ENCODE results near the gene GNAI2.
"Not testable (repeated sequence)": the region's sequence is repeated elsewhere in the genome, so short reads cannot be mapped to it uniquely, and the experiment has no call there.

Gene GNAI2

DNA sequence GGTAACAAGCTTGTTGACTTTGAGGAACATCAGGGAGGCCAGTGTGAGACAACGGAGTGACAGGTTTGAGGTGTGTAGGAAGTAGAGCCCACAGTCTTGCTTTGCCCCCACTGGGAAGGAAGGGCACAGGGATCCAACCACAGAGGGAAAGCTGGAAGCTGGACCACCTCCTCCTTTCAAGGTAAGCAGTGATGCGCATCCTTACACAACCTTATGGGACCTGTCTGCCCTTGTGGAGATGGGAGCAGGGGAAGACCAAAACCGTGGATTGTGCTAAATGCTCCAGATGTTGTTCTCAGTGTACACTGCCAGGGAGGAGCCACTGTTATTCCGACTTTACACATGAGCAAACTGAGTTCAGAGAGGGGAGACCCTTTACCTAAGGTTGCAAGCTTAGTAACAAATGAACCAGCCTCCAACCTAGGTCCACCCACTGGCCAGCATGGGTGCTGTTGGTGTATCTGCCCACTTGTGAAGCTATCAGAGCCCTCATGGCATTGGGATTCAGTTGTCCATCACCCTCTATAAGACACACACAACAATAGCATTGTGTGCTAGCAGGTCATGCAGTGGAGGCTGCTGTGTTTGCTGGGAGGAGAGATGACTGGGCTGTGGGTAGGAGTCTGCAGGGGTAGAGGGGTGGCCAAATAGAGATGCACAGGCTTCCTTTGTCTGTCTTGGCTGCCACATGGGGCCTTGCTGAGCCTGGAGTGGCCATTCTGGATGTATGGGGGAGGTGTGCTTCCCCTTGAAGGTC is 42.3 kb downstream of the GNAI2 start:
- no peak for DNase-seq (ENCODE audit: low read depth, low spot score)

DNA sequence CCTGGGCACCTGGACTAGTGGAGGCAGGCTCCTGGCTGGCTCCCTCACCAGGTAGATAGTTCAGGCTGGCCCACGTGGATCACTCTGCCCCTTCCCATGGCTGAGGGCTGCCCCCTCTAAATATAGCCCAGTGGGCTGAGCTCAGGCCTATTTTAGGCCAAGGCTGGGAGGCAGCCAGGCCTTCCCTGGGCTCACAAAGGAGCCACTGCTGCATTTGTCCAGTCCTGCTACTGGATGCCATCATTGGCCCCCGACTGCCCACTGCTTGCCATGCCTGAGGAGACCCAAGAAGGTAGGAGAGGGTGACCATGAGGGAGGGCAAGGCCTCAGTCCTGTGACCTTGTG is 42.8 kb downstream of the GNAI2 start, which contains the start of gene LSMEM2:
TSS of gene LSMEM2 (plus strand) at position 208 of the 345 bp plus-strand sequence. CDS start at position 235, 27 bp downstream.
- DNase-seq (ENCODE audit: low read depth, low spot score) = no peak

DNA sequence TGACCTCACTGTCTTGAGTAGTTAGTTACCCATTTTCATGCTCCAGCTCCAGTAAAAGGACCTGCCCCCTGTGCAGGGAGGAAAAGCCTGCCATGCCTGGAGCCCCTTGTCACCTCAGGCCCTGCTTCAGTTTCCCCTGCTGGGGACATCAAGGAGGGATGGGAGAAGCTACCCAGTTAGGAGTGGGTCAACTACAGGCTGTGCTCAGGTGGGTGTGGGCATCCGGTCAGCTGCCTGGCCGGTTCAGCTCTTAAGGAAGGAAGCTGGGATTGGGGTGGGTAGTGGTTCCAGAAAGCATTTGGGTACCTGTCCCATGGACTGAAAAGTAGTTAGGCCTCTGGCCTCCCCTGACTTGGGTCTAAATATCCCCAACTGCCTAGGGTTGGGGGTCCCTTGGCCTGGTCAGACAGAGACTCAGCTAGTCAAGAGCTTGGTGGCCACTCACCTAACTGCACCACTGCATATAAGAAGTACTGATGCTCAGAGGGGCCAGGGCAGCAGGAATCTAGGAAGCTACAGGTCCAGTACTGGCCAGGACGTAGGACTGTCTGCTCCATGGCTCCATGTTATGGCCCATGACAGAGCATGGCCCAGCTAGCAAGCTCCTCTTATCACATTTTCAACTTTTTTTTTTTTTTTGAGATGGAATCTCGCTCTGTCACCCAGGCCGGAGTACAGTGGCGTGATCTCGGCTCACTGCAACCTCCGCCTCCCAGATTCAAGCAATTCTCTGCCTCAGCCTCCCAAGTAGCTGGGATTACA is 43.4 kb downstream of the GNAI2 start:
- DNase-seq (ENCODE audit: low read depth, low spot score) = no peak

DNA sequence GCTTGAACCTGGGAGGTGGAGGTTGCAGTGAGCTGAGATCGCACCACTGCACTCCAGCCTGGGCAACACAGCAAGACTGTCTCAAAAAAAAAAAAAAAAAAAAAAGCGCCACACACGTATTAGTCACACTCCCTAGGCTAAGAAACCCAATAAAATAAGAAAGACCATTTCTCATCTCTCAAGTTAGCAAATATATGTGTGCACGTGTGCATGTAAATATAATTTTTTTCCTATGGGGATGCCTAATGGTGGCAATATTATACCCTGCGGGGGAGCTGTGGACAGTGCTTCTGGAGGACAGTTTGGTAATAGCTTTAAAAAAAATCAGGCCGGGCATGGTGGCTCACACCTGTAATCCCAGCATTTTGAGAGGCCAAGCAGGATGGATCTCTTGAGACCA is 48.1 kb downstream of the GNAI2 start:
- not testable (repeated sequence) for DNase-seq (ENCODE audit: low read depth, low spot score)

DNA sequence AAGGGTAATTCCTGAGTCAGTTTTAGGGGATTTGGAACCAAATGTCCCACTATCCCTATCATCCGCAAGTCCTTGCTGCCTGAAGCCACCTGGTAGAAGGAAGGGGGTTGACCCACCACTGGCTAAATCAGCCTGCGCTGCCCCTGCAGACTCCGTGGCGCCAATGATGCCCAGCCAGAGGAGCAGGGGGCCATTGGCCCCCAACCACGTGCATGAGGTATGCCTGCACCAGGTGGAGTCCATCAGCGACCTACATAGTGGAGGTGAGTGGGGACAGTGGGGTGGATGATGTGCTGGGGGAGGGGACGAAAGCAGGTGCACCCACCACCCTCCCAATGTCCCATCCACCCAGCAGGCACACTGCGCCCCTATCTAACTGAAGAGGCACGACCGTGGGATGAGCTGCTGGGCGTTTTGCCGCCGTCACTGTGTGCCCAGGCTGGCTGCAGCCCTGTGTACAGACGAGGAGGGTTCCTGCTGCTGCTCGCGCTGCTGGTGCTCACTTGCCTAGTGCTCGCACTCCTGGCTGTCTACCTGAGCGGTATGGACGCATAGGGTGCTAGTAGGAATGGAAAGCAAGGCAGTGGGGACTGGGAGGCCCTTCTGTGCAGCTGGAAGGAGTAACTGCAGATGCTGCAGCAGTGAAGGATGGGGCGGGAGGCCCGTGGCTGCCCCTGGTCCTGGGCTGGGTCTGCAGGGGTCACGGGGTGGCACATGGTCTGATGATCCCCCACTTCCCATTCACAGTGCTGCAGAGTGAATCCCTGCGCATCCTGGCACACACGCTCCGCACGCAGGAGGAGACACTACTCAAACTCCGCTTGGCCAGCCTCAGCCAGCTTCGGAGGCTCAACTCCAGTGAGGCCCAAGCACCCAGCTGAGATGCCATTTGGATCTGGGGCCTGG is 50.6 kb downstream of the GNAI2 start:
- no peak for DNase-seq (ENCODE audit: low read depth, low spot score)

DNA sequence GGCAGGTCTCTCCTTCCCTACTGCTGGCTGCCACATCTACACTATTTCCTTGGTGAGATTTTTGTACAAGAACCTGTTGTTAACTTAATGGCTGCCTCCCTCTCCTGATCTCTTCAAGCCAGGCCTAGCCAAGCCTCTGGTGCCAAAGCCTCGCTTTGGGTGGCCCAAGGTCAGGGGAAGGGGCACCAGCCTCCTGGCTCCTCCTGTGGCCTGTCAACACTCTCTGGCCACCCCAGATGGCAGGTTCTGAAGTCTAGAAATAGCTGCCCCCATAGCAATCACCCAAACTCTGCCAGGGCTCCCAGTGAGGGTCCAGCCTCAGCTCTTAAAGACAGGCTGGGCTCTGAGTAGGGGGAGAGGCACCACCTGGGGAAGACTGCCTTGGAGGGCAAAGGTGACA is 51.3 kb downstream of the GNAI2 start:
- DNase-seq (ENCODE audit: low read depth, low spot score) = no peak

DNA sequence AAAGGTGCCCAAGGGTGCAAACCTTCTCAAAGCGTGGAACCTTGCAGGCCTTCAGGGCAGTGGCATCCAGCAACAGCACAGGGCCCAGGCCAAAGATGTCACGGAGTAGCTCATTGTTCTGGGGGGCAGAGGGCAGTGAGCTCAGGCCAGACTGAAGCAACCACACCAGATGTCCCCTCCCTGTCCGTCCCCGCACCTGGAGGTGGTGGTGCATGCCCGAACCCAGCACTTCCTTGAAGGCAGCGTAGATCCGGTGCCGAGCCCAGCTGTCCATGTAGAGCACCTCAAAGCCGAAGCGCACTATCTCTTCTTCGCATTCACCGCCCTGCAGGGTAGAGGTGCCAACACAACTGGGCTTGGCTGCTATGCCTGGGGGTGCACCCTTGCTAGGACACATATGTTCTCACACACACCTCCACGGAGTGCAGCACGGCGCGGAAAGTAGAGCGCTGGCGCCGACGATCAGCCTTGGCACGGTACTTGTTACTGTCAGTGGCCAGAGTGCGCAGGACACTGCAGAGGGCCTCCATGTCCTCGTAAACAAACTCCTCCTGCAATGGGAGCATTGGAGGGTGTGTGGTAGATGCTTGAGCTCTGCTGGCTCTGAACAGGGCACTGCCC is 52.5 kb downstream of the GNAI2 start:
- DNase-seq (ENCODE audit: low read depth, low spot score) = no peak

DNA sequence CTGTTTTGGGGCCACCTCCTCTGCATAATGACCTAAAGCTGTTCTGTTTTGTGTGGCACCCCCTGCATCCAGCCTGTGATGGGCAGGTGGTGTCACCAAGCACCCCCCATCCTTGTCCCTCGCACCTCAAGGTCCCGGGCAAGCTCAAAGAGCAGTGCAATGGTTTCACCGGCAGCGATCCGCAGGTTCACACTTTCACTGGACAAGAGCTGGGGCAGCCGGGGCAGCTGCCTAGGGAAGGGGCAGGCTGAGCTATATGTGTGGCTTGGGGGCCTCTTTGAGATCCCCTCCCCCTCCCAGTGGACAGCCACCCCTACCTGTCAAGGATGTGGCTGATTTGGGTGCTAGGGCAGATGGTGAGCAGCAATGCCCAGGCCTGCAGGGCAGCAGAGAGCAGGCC is 53.1 kb downstream of the GNAI2 start:
- no peak for DNase-seq (ENCODE audit: low read depth, low spot score)

DNA sequence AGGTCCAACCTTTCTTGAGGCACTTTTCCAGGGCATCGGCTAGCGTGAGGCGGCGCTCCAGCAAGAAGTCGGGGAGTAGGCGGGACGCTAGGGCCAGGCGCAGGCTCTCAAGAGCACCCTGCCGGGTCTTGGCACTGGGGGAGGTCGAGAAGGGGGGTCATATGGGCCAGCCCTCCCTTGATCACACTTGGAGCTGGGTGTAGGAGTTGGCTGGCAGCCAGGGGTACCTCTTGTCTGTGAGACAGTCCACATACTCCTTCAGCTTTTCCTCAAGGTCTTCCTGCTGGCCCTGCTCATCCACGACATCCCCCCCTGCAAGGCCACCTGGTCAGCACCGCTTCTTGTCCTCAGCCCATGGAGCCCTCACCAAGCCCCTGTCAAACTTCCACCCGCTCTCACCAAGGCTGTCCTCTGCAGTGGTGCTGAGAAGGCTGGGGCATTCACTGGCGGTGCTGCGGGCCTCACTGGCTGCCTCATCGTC is 54.2 kb downstream of the GNAI2 start:
- DNase-seq (ENCODE audit: low read depth, low spot score) = no peak

DNA sequence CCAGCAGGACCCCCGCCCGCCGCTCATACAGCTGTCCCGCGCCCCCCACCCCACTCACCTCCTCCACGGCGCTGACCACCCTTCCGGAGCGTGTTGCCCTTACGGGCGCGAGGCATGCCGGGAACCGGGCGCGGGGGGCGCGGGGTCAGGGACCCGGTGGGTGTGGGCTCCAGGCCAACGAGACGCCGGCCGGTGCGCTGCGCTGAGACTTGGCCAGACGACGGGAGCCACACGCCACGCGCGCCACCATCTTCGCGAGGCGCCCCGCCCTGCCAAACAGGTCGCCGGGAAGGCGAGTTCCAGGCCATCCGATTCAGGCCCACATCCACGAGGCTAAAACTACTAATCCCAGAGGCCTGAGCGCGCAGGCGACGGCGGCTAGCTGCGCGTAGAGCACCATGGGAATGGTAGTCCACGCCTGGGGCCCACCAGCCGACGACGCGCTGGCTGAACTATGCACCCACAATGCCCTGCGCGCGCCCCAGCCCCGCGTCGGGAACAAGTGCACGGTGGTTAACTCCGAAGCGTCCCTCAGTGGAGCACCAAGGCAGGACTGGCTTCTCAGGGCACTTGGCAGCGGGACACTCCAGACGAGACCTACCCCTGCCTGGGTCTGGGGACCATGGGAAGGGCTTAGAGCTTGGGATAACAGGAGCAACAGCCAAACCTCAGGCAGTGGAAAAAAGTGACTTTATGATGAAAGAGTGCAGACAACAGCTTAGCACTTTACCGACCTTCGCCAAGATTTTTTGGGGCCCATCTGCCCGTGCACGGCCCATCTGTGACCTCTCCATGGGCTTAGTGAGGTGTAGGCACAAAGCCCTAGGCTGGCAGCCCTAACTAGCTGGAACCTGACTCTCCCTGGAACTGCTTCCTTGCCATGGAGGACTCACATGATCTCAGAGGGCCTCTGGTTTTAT is 56.4 kb downstream of the GNAI2 start, which contains the start of gene IFRD2:
TSS of gene IFRD2 (minus strand) at position 271 of the 920 bp plus-strand sequence. CDS start at position 116, 155 bp downstream.
- DNase-seq (ENCODE audit: low read depth, low spot score) = peak; percentile 94

DNA sequence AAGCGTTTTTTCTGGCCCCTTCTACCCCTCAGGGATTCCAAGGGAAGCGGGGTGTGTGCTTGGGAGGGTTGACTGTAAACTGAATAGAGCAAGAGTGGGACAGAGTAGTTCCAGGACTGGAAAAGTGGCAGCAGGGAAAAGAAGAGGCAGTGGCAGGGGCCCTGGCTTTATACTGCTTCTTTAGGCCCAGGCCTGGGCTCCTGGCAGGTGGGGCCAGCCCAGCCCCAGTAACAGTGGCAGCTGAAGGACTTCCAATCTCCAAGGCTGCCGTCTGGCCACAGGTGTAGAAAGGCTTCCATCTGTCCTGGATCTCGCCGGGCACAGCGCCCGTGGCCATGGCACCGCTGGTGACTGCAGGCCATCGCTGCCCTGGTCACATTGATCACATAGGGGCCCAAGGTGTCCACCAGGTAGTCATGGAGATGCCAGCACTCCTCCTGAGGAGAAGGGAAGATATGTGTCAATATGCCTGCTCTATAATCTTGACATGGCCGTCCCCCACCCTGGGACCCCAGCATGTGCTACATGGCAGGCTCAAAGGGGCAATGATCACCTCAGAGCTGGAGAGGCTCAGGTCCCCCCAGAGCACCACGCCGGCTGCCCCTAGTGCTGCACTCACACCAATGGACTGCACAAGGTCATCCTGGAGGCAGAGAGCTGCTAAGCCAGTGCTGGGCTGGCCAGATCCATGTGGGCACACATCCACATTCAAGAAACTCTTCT is 57.2 kb downstream of the GNAI2 start:
- DNase-seq (ENCODE audit: low read depth, low spot score) = no peak

DNA sequence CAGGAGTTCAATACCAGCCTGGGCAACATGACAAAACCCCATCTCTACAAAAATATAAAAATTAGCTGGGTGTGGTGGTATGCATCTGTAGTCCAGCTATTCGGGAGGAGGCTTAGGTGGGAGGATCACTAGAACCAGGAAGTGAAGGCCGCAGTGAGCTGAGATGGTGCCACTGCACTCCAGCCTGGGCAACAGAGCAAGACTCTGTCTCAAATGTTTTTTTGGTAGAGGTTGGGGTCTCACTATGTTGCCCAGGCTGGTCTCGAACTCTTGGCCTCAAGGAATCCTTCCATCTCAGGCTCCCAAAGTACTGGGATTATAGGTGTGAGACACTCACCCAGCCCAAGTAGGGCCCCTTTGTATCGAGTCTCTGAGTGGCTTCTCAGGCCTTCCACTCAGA is 58.1 kb downstream of the GNAI2 start:
- DNase-seq (ENCODE audit: low read depth, low spot score) = no peak

DNA sequence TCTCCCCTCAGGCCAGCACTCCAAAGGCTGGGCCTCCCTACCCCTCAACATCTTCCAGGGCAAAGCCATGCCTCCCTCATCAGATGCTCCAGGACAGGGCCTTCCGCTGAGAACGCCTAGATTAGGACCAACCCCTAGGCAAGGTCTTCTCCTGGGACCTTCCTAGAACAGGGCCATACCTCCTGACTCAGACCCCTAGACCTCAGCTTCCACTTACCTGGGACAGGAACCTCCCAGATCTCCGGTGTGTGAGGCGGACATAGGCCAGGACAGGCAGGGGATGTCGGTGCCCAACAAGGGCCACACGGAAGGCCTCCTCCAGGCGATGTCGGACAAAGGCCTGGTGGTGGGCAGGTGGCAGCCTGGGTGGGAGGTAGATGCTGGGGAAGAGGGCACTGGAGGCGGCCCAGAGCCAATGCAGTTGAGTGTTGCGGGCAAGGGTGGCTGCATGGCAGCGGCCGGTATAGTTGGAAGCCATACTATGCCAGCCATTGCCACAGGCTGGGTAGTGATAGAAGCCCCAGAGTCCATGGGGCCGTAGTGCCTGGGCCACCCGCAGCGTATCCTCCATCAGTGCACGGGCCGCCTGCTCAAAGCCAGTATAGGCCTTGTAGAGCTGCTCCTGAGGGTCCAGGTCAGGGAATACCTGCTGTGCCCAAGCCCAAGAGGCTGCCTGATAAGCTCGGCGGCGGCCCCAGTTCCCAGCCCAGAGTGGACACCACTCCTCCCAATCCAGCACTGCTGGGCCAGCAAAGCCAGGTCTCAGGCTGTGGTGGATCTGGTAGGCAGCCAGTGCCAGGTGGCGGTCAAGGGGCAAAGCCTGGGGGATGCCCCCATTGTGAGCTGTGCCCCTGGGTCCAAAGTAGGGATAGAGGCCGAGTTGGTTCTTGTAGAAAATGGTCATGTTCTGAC is 58.7 kb downstream of the GNAI2 start:
- no peak for DNase-seq (ENCODE audit: low read depth, low spot score)

DNA sequence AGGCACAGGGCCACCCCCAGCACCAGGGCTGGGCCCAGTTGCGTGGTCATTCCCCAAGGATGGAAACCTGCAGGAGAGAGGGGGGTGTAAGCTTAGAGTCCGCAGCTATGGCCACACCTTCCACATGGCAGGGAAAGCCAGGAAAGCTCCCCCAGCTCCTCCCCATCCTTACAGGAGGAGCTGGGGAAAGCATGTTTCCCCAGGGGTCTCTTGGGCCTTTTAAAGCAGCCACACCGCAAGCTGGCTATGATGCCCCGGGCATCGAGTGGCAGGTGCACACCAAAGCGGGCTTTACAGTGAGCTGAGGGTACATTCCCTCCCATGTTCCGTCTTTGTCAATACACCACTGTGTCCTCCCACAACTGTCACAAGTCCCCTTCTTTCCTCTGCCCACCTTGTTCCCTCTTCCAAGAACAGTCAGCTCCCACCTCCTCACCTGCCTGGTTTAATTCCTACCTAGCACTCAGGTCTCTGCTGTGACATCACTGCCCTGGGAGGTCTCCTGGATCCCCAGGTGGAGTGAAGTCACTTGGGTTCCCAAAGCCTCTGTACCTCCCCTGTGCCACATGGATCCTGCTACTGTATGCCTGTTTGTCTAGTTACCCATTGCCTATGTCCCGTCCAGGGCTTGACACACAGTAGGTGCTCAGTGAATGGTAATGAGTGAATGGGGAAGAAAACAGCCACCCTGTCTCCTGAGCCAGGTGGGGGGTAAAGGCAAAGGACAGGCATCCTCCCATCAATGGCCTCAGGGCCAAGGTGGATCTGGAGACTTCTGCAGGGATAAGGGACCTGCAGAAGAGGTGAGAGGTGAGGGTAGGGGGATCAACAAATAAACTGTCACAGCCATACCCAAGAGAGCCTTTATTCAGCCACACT is 59.8 kb downstream of the GNAI2 start:
- DNase-seq (ENCODE audit: low read depth, low spot score) = no peak

DNA sequence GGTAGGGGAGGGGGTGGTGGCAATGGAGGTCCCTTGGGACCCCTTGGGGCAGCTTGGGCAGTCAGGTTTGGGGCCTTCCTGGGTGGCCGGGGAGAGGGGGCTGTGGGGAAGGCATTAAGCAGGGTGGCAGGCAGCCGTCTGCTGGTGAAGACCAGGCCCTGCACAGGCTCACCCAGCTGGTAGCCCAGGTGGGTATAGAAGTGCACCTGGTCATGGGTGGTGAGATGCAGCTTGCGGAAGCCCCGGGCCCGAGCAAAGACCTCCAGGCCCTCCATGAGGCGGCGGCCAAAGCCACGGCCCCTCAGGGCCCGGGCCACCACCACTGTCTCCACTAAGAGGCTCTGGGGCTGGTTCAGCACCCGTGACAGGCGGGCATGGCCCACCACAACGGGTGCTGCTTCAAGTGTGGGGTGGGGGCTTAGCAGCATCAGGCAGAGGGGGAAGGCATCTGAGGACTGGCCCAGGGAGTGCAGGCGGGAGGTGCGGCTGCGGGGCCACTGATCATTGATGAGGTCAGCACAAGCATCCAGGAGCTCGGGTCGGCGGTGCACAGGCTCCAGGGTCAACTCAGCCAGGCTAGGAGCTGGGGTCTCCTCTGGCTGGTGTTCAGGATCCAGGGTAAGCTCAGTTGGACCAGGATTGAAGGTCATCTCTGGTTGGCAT is 60.8 kb downstream of the GNAI2 start:
- DNase-seq (ENCODE audit: low read depth, low spot score) = no peak

DNA sequence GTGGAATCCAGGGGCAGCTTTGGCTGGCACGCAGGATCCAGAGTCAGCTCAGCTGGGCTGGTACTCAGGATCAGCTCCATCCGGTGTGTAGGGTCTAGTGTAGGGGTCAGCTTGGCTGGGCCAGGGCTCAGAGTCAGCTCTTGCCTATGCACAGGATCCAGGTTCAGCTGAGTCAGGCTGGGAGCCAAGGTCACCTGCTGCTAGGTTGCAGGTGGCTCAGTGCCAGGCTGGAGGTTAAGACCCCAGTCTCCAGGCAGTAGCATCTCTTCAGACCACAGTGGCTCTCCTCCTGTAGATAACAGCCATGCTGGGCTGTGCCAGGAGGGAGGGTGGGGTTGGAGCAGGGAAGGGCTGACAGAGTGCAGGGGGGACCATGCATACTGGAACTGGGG is 61.4 kb downstream of the GNAI2 start:
- DNase-seq (ENCODE audit: low read depth, low spot score) = no peak

Measured in iPS DF 19.7 (cell line).